MG63 (cell line): ENCODE data around the gene FAM47B. TPM values are rescaled to one million over a fixed set of nuclear protein-coding genes. Genes with fewer than 3 reads are reported as not detected.

Experiments
- DNase-seq: peaks from one replicate; pipeline ENCODE4 v3.0.0-alpha.2; 2020
- H3K27me3 ChIP-seq: fragments of 250-450 bp; sonication (Bioruptor Pico); 2 replicates; pipeline ENCODE4 v1.5.1; 2020; ENCODE audit warnings: mild to moderate bottlenecking, moderate library complexity
- H3K36me3 ChIP-seq: fragments of 250-450 bp; sonication (Bioruptor Pico); 2 replicates; pipeline ENCODE4 v1.5.1; 2020; ENCODE audit warnings: mild to moderate bottlenecking, moderate library complexity
- H3K4me3 ChIP-seq: fragments of 250-450 bp; sonication (Bioruptor Pico); 2 replicates; pipeline ENCODE4 v1.5.1; 2020; ENCODE audit warnings: mild to moderate bottlenecking, moderate library complexity
- H3K9me3 ChIP-seq: fragments of 250-450 bp; sonication (Bioruptor Pico); 2 replicates; pipeline ENCODE4 v1.5.1; 2020; ENCODE audit warnings: mild to moderate bottlenecking, moderate library complexity
- total RNA-seq: library from RNA; depleted of rRNA; stranded (reverse); fragments of >200 nt; shearing (Covaris generic); gene quantifications from 2 replicates; pipeline ENCODE4 v1.2.3, GENCODE V29; 2014; ENCODE audit warnings: low replicate concordance; rRNA removed

FAM47B gene
- not detected in 2 replicates for total RNA-seq

DNA sequence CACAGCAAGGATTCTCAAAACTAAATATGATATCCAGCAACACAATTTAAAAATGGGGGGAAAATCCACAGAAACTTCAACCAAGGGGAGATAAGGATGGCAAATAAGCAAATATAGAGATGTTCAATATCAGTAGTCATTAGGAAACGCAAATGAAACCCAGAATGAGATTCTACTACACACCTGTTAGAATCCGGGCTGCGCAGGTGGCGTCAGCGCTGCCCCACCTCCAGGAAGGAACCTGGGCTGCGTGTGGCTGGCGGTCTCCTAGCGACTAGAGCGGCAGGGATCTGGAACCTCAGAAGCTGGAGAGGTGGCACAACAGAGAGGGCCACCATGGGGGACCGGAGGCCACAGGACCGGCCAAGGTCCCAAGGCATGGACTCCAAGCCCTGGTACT lies at the start of gene FAM47B:
Gene FAM47B (plus strand): TSS at position 301 of the 400 bp plus-strand sequence. CDS start 36 bp downstream, at position 337.
- no peaks in the 10 kb centered on the region for H3K36me3 ChIP-seq
- no peak within 1 kb of the TSS for H3K4me3 ChIP-seq
- DNase-seq: no peak
- H3K27me3 ChIP-seq: no peaks in the 10 kb centered on the region
- no peaks in the 10 kb centered on the region for H3K9me3 ChIP-seq

DNA sequence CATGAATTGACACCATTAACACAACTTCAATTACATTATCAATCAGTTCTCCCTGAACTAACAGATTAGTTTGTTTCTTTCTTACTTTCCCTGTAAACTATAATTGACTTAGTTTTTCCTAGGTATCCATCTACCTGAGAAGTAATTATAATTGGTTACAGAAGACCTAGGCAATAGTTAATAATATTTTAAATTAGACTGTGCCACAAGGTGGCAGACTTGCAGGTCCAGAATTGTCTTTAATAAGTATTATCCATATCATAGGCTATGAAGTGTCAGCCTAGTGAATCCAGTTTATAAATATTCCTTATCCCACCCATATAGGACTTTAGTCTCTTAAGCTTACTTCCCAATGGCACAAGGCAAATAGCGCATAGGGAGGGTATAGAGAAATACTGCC lies 48.9 kb upstream of the FAM47B start:
- no peak overlapping the region for H3K4me3 ChIP-seq
- peaks cover under 1% of the 10 kb centered on the region; the same call in 1 of the 2 replicates for H3K9me3 ChIP-seq
- DNase-seq: no peak
- no peaks in the 10 kb centered on the region for H3K36me3 ChIP-seq
- H3K27me3 ChIP-seq: no peaks in the 10 kb centered on the region

DNA sequence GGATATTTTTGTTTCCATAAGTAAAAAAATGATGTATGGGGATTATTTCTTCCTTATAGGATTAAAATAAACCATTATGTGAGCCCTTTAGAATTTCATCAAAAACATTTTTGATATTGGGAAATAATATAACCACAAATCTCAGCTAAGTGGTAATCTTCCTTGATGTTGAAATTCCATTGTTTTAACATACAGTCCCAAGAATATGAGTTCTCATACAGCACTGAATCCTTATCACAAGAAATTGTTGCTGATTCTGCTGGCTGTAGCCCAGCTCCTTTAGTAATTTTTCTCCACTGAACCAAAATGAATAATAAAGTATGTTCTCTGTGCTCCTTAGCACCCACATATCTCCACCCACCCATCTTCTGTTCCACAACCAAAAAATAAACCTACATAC lies 41.9 kb upstream of the FAM47B start:
- no peaks in the 10 kb centered on the region for H3K36me3 ChIP-seq
- DNase-seq: no peak
- peaks cover 2% of the 10 kb centered on the region; the same call in 1 of the 2 replicates for H3K9me3 ChIP-seq
- no peaks in the 10 kb centered on the region for H3K27me3 ChIP-seq
- no peak overlapping the region for H3K4me3 ChIP-seq

DNA sequence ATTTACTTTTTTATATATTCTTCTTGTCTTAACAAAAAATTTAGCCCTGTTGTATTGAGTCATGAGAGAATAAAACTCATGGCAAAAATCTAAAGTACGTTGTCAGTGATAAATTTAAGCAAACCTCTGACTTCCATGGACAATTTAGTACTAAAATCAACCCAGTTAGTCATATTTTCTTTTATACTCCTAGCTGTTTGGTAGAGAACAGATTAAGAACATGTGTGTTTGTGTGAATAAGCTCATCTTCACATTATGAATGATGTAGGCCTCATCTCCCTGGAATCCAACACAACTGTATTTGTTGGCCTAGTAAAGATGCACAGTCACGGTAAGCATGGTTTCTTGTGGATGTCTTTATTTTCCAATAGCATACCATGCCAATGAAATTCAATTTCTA lies 40.8 kb upstream of the FAM47B start:
- Histone ChIP-seq H3K36me3 (no peaks in the 10 kb centered on the region), H3K4me3 (no peak overlapping the region), H3K9me3 (peaks cover 2% of the 10 kb centered on the region; the same call in 1 of the 2 replicates), H3K27me3 (no peaks in the 10 kb centered on the region)
- no peak for DNase-seq

DNA sequence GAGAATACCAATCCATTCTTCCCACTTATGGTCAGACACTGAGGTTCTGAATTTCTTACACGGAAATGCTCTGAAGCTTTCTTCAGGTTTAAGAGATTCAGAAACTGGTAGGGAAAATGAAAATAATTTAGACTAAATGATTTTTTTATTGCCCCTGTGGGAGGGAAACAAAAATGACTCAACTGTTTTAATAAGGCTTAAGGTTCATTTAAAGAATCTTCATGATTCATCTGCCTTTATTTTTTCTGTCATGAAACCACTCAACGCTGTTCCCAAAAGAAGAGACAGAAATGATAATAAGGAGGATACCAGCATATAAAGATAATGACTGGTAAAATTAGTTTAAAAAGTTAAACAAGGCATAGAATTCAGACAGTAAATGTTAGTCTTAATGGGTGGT lies 39.3 kb upstream of the FAM47B start:
- DNase-seq: no peak

DNA sequence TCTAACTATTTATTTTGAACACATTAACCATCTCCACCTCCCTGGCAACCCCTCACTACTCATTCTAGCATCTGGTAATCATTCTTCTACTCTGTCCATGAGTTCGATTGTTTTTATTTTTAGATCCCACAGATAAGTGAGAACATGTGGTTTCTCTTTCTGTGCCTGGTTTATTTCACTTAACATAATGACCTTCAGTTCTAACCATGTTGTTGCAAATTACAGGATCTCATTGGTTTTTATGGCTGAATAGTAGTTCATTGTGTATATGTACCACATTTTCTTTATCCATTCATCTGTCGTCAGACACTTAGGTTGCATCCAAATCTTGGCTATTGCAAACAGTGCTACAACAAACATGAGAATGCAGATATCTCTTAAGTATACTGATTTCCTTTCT lies 33.4 kb upstream of the FAM47B start:
- no peaks in the 10 kb centered on the region for H3K9me3 ChIP-seq
- H3K4me3 ChIP-seq: no peak overlapping the region
- no peak for DNase-seq
- no peaks in the 10 kb centered on the region for H3K36me3 ChIP-seq
- H3K27me3 ChIP-seq: no peaks in the 10 kb centered on the region

More for the DNA sequence above, 39.3 kb upstream of the FAM47B start:
- H3K36me3 ChIP-seq: no peaks in the 10 kb centered on the region
- no peaks in the 10 kb centered on the region for H3K27me3 ChIP-seq
- peaks cover 2% of the 10 kb centered on the region; the same call in 1 of the 2 replicates for H3K9me3 ChIP-seq
- H3K4me3 ChIP-seq: no peak overlapping the region

DNA sequence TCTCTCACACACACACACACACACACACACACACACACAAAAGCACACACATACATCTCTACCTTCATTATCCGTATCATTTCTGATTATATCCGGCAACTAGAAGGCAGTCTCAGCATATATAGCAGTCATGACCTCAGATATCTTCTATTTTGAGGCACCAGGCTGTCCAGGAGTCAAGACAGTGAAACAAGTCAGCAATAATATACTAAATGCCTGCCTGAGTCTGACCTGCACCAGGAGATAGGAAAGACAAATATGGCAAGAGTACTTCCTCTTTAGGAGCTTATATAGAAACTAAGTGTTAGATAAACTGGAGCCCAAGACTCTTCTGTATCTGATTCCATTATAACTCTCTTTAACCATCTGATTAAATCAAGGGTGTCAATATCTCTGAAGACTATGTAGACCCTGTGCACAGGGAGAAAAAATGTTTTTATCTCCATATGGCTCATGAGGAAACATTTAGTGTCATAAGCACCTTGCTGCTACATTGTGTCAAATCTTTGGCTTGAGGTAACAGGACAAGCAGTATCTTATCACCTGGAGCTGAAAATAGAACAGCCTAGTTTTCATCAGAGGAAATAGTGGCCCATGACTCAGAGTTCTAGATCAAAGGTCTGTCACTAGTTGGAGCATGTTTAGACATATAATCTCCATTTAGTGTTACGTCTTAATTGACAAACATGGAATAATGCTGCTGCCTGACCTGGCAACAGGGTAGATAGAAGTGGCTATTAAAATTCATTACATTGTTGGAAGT lies 27.0 kb upstream of the FAM47B start:
- H3K27me3 ChIP-seq: no peaks in the 10 kb centered on the region
- no peaks in the 10 kb centered on the region for H3K36me3 ChIP-seq
- H3K9me3 ChIP-seq: no peaks in the 10 kb centered on the region
- DNase-seq: no peak
- H3K4me3 ChIP-seq: no peak overlapping the region

DNA sequence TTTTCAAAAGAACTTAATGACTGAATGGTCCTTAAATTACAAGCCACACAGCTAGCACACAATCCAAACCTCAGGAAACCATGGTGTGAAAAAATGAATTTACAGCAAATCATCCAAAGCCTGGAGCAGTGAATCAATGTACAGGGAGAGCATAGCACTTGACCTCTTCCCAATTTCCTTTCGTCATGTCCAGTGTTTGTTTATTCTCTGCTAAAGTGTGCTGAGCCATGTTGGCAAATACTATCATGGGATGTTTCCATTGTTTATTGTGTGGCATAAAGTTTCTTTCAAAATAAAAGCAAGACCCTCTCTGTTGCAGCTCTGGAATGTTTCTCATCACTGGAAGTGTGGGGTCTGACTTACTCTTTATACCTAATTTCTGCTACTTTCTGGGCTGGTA lies 25.4 kb upstream of the FAM47B start:
- no peak overlapping the region for H3K4me3 ChIP-seq
- H3K9me3 ChIP-seq: no peaks in the 10 kb centered on the region
- DNase-seq: no peak
- no peaks in the 10 kb centered on the region for H3K27me3 ChIP-seq
- no peaks in the 10 kb centered on the region for H3K36me3 ChIP-seq

DNA sequence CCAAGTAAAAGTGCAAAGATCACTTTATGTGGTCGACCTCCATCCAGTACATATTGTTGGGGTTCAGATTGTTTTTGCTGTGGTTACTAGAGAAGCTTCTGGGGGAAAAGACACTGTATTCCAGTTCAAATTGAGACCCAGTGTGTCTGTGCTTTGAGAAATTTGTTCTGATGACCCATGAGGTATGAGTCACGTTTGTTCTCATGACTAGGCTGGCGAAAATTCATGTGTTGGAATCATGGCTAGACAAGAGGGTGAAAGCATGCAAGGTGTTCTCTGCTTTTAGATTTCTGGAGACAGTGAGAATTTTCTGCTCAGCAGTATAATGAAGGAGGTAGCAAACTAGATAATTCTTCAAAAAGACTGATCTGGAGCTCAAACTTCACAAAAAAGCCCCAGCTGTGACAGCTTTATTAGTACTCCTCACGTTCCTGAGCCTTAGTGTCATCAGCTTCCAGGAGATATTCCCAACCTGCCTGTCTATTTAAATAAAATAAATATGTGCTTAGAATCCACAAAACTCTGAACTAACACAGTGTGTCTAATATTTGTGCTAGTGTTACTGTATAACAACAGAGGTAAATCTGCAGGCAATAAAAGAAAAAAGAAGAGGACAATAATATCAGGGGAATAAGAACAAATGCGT lies 24.4 kb upstream of the FAM47B start:
- no peaks in the 10 kb centered on the region for H3K27me3 ChIP-seq
- no peak overlapping the region for H3K4me3 ChIP-seq
- H3K36me3 ChIP-seq: no peaks in the 10 kb centered on the region
- no peaks in the 10 kb centered on the region for H3K9me3 ChIP-seq
- peak; percentile 9 for DNase-seq

DNA sequence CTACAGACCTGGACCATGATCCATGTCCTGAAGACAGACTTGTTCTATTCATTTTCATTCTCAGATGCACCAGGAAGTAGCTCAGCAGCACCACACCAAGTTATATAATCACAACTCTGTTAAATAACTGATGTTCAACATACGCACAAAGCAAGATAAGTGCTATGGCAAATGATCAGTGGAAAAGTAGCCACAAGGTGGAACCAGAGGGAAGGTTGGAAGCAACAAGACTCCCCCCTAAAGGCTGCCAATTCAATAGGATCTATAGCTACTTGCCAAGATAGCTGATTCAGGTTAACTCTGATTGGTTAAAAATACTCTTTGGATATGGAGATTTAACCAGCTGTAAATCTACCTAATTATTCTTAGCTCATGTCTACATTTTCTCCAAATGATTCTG lies 23.7 kb upstream of the FAM47B start:
- no peak for DNase-seq

DNA sequence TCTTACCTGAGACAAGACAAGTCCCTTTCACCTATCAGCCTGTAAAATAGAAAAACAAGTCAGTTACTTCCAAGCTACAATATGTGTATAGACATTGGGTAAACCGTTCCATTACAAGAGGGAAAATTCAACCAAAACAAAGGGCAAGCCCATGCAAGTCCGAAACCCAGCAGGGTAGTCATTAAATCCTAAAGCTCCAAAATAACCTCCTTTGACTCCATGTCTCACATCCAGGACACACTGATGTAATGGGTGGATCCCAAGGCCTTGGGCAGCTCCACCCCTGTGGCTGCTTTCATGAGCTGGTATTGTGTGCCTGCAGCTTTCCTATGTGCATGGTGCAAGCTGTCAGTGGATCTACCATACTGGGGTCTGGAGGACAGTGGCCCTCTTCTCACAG lies 14.7 kb upstream of the FAM47B start:
- Histone ChIP-seq H3K9me3 (no peaks in the 10 kb centered on the region), H3K27me3 (no peaks in the 10 kb centered on the region), H3K36me3 (no peaks in the 10 kb centered on the region), H3K4me3 (no peak overlapping the region)
- no peak for DNase-seq

More for the DNA sequence above, 23.7 kb upstream of the FAM47B start:
- Histone ChIP-seq H3K9me3 (no peaks in the 10 kb centered on the region), H3K4me3 (no peak overlapping the region), H3K27me3 (no peaks in the 10 kb centered on the region), H3K36me3 (no peaks in the 10 kb centered on the region)

DNA sequence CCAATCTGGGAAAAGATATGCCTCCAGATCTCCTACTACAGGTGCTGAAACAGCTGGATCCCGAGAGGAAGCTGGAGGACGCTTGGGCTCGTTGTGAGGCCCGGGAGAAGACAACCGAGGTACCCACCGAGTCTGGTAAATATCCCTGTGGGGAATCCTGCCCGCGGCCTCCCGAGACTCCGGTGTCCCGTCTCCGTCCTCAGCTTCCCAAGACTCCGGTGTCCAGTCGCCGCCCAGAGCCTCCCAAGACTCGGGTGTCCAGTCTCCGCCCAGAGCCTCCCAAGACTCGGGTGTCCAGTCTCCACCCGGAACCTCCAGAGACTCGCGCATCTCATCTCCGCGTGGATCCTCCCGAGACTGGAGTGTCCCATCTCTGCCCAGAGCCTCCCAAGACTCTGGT lies 639 bp downstream of the FAM47B start:
- no peak for DNase-seq
- Histone ChIP-seq H3K4me3 (no peak overlapping the region), H3K27me3 (no peaks in the 10 kb centered on the region), H3K9me3 (no peaks in the 10 kb centered on the region), H3K36me3 (no peaks in the 10 kb centered on the region)

DNA sequence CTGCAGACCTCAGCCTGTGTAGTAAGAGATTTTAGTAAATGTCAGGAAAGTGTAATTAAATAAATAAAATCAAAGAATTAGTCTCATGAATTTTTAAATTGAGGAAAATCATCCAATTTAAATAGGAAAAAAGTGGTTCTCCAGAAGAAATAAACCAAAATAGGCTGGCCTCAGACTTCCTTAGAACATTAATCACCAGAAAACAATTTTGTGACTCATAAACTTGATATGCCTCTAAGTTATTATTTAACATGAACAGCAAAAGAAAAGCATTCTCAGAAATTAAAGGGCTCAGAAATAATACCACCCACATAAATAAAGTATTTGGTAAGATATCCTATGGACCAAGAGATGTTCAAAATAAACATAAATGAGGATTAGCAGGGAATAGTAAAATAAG lies 14.3 kb downstream of the FAM47B start:
- no peak for DNase-seq
- Histone ChIP-seq H3K27me3 (no peaks in the 10 kb centered on the region), H3K36me3 (no peaks in the 10 kb centered on the region), H3K9me3 (no peaks in the 10 kb centered on the region), H3K4me3 (no peak overlapping the region)

DNA sequence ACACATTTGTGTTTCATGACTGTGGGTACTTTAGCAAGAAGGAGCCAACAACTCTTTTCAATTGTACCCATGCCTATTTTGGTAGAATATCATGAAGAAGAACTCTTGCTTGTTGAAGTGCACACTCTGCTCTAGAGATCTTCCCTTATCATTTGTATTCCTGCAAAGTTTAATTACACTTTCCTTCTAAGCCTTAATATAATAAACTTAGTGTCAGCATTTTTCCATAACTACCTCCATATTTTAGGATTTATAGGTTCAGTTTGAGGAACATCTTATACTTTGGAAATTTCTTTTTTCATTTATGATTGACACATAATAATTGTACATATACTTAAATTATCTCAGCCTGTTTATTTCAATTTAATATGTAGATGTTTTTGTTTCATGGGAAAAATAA lies 19.1 kb downstream of the FAM47B start:
- no peaks in the 10 kb centered on the region for H3K27me3 ChIP-seq
- no peaks in the 10 kb centered on the region for H3K9me3 ChIP-seq
- H3K36me3 ChIP-seq: no peaks in the 10 kb centered on the region
- no peak overlapping the region for H3K4me3 ChIP-seq
- no peak for DNase-seq

DNA sequence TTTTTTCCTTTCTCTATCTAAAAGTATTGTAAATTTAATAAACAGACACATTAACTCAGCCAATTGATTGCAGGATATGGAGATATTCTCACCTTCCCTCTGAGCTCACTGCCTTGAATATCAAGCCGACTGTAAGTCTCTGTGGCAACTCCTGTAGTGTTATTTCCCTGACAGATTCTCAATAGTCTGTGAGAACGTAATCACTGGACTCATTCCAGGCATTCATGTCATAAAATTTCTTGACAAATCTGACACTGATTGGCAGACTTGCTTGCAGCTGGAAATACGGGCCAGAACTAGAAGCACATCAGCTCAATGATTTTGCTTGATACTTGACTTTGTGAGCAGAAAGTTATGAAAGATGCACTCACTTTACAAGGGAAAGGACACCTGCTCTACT lies 29.6 kb downstream of the FAM47B start:
- Histone ChIP-seq H3K36me3 (no peaks in the 10 kb centered on the region), H3K27me3 (no peaks in the 10 kb centered on the region), H3K4me3 (no peak overlapping the region), H3K9me3 (no peaks in the 10 kb centered on the region)
- no peak for DNase-seq

DNA sequence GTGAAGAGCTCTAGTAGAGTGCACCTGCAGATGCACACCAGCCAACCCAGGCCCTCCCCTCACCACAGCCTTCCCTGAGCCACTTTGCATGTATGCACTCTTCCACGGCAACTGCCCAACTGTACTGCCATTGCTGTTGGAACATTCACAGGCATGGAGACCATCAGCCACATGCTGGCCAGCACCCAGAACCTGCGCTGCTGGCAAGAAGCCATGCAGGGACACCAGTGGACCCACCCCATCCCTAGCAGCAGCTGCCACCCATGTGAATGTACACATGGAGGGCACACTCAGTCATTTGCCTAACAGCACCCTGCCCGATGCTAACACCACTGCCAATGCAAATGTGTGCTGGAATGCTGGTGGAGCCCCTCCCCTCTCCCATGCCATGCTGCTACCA lies 35.6 kb downstream of the FAM47B start:
- Histone ChIP-seq H3K36me3 (no peaks in the 10 kb centered on the region), H3K27me3 (no peaks in the 10 kb centered on the region), H3K4me3 (no peak overlapping the region), H3K9me3 (no peaks in the 10 kb centered on the region)
- no peak for DNase-seq

DNA sequence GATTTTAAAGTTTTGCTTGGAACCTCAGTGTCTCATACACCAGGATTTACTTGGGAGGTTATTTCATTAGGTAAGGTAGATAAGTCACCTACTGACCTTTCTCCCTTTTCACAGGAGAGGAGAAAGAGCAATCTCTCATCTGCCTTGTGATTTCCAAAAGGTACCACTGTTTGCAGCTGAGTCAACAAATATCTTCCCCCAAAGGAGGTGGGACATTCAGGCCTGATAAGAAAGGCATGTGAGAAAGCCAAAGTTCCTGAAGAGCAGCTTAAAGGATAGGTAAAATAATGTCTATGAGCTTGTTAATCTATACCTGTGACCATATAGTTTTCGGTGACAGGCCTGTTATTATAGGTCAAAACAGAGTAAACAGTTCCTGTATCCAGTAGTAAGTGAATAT lies 45.0 kb downstream of the FAM47B start:
- no peak for DNase-seq
- Histone ChIP-seq H3K4me3 (no peak overlapping the region), H3K36me3 (no peaks in the 10 kb centered on the region), H3K9me3 (no peaks in the 10 kb centered on the region), H3K27me3 (no peaks in the 10 kb centered on the region)
